ENCODE results near the gene PDLIM5. TPM values are rescaled to one million over a fixed set of nuclear protein-coding genes. Genes with fewer than 3 reads are reported as not detected.

Gene PDLIM5
- total and polyA plus RNA-seq, 4 donors, result 20.4 to 93.4 (median 59.8) TPM

DNA sequence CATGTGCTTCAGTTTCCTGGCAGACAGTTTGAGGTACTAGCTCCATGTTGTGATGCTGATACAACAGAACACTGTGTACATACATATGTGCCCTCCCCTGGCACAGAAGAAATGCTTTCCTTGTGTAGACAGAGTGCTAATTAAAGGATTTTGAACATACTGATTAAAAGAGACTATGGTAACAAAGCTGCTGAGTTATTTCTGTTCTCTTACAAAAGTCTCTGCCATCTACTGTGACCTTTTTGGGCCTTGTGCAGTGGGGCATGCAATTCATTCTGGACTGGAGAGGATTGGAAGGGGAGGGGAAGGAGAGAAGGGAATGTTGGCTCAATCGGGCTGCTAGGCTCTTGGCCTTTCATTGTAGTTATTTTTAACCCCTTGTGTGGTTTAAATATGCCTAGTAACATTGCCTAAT, 6.0 kb downstream of the PDLIM5 start:
- H3K9me3 ChIP-seq (ENCODE audit: control insufficient read depth in 4 of 4, insufficient read depth in 3 of 4, low read length in 3 of 4), result no peaks in the 10 kb centered on the region
- H3K27ac ChIP-seq (ENCODE audit: low read depth in 1 of 2, low read length in 1 of 2), result peak overlapping the region in 1 of 2 donors; percentile 21
- peaks cover 0 to 3% (median 0%) of the 10 kb centered on the region in 3 donors for H3K27me3 ChIP-seq (ENCODE audit: control insufficient read depth in 3 of 3, insufficient read depth in 3 of 3, low read length in 2 of 3)
- H3K36me3 ChIP-seq (ENCODE audit: control insufficient read depth in 4 of 4, insufficient read depth in 4 of 4, low read length in 4 of 4), result peaks cover 0 to 3% (median 0%) of the 10 kb centered on the region in 4 donors
- WGBS, 2 donors, result 10 to 28% methylated on average over 1 of the region's 1 CpG
- H3K4me3 ChIP-seq, result no peak overlapping the region
- no peak for ATAC-seq (ENCODE audit: insufficient read depth, low FRiP score)
- no peak overlapping the region for H3K9ac ChIP-seq (ENCODE audit: insufficient read depth in 1 of 2, low read length in 2 of 2)
- TF ChIP-seq, protein P1, sequence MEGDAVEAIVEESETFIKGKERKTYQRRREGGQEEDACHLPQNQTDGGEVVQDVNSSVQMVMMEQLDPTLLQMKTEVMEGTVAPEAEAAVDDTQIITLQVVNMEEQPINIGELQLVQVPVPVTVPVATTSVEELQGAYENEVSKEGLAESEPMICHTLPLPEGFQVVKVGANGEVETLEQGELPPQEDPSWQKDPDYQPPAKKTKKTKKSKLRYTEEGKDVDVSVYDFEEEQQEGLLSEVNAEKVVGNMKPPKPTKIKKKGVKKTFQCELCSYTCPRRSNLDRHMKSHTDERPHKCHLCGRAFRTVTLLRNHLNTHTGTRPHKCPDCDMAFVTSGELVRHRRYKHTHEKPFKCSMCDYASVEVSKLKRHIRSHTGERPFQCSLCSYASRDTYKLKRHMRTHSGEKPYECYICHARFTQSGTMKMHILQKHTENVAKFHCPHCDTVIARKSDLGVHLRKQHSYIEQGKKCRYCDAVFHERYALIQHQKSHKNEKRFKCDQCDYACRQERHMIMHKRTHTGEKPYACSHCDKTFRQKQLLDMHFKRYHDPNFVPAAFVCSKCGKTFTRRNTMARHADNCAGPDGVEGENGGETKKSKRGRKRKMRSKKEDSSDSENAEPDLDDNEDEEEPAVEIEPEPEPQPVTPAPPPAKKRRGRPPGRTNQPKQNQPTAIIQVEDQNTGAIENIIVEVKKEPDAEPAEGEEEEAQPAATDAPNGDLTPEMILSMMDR (IDR thresholded peaks at IDR 0.05; ENCODE audit: control extremely low read depth, extremely low read depth), result no peak
- DNase-seq, result peak; percentile 21 to 61 (median 57)
- peaks cover 0 to 16% (median 1%) of the 10 kb centered on the region in 5 donors for H3K4me1 ChIP-seq (ENCODE audit: control insufficient read depth in 5 of 5, insufficient read depth in 5 of 5, low read length in 5 of 5)

DNA sequence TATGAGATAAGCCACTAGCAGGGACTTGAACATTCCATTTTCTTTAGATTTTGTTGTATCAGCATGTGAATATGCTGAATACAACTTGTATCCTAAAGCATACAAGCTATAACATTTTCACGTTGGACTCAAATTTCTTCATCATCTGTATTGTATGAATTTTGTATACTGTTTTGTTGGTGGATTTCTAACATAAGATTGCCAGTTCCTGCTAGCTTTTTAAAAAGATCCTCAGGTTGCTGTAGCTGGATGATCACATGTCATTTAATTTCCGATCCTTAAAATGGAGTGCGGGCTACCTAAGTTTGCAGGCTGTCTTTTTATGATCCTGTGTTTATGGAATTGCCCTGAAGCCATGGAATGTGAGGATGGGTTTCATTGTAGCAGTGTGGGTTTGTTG, 6.9 kb downstream of the PDLIM5 start:
- peak overlapping the region in 1 of 2 donors; percentile 70 for H3K27ac ChIP-seq (ENCODE audit: low read depth in 1 of 2, low read length in 1 of 2)

DNA sequence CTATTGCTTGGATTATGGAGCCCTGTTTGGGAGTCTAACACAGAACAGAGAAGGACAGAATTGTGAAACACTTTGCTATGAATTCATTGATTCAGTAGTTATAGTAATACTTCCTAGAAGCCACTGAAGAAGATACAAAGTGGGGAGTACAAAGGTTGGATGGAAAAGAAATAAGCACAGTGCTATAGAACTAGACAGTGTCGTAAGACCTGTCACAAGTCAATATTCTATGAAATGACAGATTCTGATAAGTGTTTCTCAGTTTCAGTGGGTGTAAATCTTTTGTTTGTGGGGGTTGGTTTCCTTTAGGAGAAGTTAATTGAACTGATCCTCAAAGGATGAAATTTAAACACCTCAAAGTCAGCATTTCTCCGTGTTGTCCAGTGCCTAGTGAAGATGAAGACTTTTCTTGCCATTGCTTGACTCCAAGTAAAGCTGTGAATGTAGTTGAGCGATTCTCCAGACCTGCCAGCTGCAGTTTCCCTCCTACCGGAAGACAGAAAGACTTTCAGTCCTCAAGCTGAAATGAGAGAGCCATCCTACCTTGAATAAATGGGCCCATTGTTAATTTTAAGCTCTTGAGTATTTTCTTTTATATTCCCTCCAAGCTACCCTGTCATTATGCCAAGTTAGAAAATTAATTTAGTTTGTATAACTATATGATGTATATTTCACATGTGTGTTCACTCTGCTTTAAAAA, 7.9 kb downstream of the PDLIM5 start:
- Histone ChIP-seq H3K27me3 (ENCODE audit: control insufficient read depth in 3 of 3, insufficient read depth in 3 of 3, low read length in 2 of 3) (no peaks in the 10 kb centered on the region), H3K9me3 (ENCODE audit: control insufficient read depth in 4 of 4, insufficient read depth in 3 of 4, low read length in 3 of 4) (no peaks in the 10 kb centered on the region), H3K36me3 (ENCODE audit: control insufficient read depth in 4 of 4, insufficient read depth in 4 of 4, low read length in 4 of 4) (peaks cover 0 to 3% (median 0%) of the 10 kb centered on the region in 4 donors), H3K27ac (ENCODE audit: low read depth in 1 of 2, low read length in 1 of 2) (peak overlapping the region in 1 of 2 donors; percentile 87), H3K4me3 (no peak overlapping the region), H3K4me1 (ENCODE audit: control insufficient read depth in 5 of 5, insufficient read depth in 5 of 5, low read length in 5 of 5) (peaks cover 0 to 14% (median 1%) of the 10 kb centered on the region in 5 donors), H3K9ac (ENCODE audit: insufficient read depth in 1 of 2, low read length in 2 of 2) (no peak overlapping the region)
- DNase-seq, result no peak
- no peak for ATAC-seq (ENCODE audit: insufficient read depth, low FRiP score)
- 95 to 97% methylated on average over 4 of the region's 4 CpGs for WGBS, 2 donors
- TF ChIP-seq, protein P1 (IDR thresholded peaks at IDR 0.05; ENCODE audit: control extremely low read depth, extremely low read depth), result no peak

More for the DNA sequence above, 6.9 kb downstream of the PDLIM5 start:
- H3K36me3 ChIP-seq (ENCODE audit: control insufficient read depth in 4 of 4, insufficient read depth in 4 of 4, low read length in 4 of 4), result peaks cover 0 to 3% (median 0%) of the 10 kb centered on the region in 4 donors
- H3K9ac ChIP-seq (ENCODE audit: insufficient read depth in 1 of 2, low read length in 2 of 2), result no peak overlapping the region
- WGBS, 2 donors, result 90 to 91% methylated on average over 3 of the region's 3 CpGs
- H3K27me3 ChIP-seq (ENCODE audit: control insufficient read depth in 3 of 3, insufficient read depth in 3 of 3, low read length in 2 of 3), result no peaks in the 10 kb centered on the region
- TF ChIP-seq, protein P1 (IDR thresholded peaks at IDR 0.05; ENCODE audit: control extremely low read depth, extremely low read depth), result no peak
- DNase-seq (no peak), ATAC-seq (ENCODE audit: insufficient read depth, low FRiP score) (no peak)
- H3K4me1 ChIP-seq (ENCODE audit: control insufficient read depth in 5 of 5, insufficient read depth in 5 of 5, low read length in 5 of 5), result peaks cover 0 to 14% (median 1%) of the 10 kb centered on the region in 5 donors
- no peak overlapping the region for H3K4me3 ChIP-seq
- no peaks in the 10 kb centered on the region for H3K9me3 ChIP-seq (ENCODE audit: control insufficient read depth in 4 of 4, insufficient read depth in 3 of 4, low read length in 3 of 4)

Measured in lung (tissue), 12 donors.